Neural cell (in vitro differentiated cells): ENCODE data around the gene R3HDM4. TPM values are rescaled to one million over a fixed set of nuclear protein-coding genes. Genes with fewer than 3 reads are reported as not detected.

ENCODE experiments used
- H2AFZ ChIP-seq: fragments of 200-600, 300-800 bp; sonication (generic), shearing (Covaris generic); 2 replicates; pipeline ENCODE4 v1.6.0; 2014; ENCODE audit warnings: low read depth, mild to moderate bottlenecking, antibody characterized with exemption, low read length, moderate library complexity
- H3F3A ChIP-seq: fragments of 200-600 bp; shearing (Covaris generic); 2 replicates; pipeline ENCODE4 v1.6.1; 2016; ENCODE audit warnings: mild to moderate bottlenecking, moderate library complexity, mixed read lengths, antibody characterized with exemption, low read length; ENCODE audit not compliant: insufficient read depth, poor library complexity, severe bottlenecking
- H3K27ac ChIP-seq: fragments of 200-600, 300-800 bp; sonication (generic), shearing (Covaris generic); 2 replicates; pipeline ENCODE4 v1.5.1; 2014; ENCODE audit warnings: mild to moderate bottlenecking, low read length, moderate library complexity
- H3K27me3 ChIP-seq: fragments of 300-800, 200-600 bp; sonication (generic), shearing (Covaris generic); 2 replicates; pipeline ENCODE4 v1.6.0; 2014; ENCODE audit warnings: mild to moderate bottlenecking, low read depth, low read length, moderate library complexity; ENCODE audit not compliant: insufficient read depth
- H3K36me3 ChIP-seq: fragments of 300-800, 200-600 bp; sonication (generic), shearing (Covaris generic); 2 replicates; pipeline ENCODE4 v1.5.1; 2014; ENCODE audit warnings: mild to moderate bottlenecking, antibody characterized with exemption, low read length, moderate library complexity; ENCODE audit not compliant: insufficient read depth
- H3K4me2 ChIP-seq: fragments of 300-800, 200-600 bp; sonication (generic), shearing (Covaris generic); 2 replicates; pipeline ENCODE4 v1.6.0; 2014; ENCODE audit warnings: mild to moderate bottlenecking, low read length
- H3K4me3 ChIP-seq: fragments of 300-800, 200-600 bp; sonication (generic), shearing (Covaris generic); 2 replicates; pipeline ENCODE4 v1.5.1; 2014; ENCODE audit warnings: mild to moderate bottlenecking, low read length, moderate library complexity
- H3K79me2 ChIP-seq: fragments of 200-600 bp; shearing (Covaris generic); replicated peaks from 2 replicates; pipeline ENCODE4 v1.6.0; 2014; ENCODE audit warnings: mild to moderate bottlenecking, low read length, moderate library complexity; ENCODE audit not compliant: insufficient read depth
- H3K9ac ChIP-seq: fragments of 300-800, 200-600 bp; sonication (generic), shearing (Covaris generic); 2 replicates; pipeline ENCODE4 v1.6.1; 2016; ENCODE audit warnings: mild to moderate bottlenecking, low read length, mixed read lengths
- H3K9me2 ChIP-seq: fragments of 200-600 bp; shearing (Covaris generic); 2 replicates; pipeline ENCODE4 v1.6.1; 2016; ENCODE audit warnings: mild to moderate bottlenecking, low read length, mixed read lengths; ENCODE audit not compliant: insufficient read depth
- H3K9me3 ChIP-seq: fragments of 200-600, 300-800 bp; sonication (generic), shearing (Covaris generic); 2 replicates; pipeline ENCODE4 v1.6.1; 2016; ENCODE audit warnings: mild to moderate bottlenecking, mixed run types, low read length, moderate library complexity, mixed read lengths
- H4K20me1 ChIP-seq: fragments of 200-600 bp; shearing (Covaris generic); 2 replicates; pipeline ENCODE4 v1.6.1; 2016; ENCODE audit warnings: mild to moderate bottlenecking, mixed run types; ENCODE audit not compliant: insufficient read depth
- EP300 ChIP-seq: fragments of 450-650 bp; conservative IDR thresholded peaks from 2 replicates; pipeline ENCODE4 v1.6.1; 2014; ENCODE audit warnings: antibody characterized with exemption, mild to moderate bottlenecking, moderate library complexity; ENCODE audit not compliant: poor library complexity, severe bottlenecking
- EZH2 ChIP-seq: fragments of 200-600, 300-800 bp; shearing (Covaris generic), sonication (generic); IDR thresholded peaks from 2 replicates; pipeline ENCODE4 v1.6.1; 2014; ENCODE audit warnings: antibody characterized with exemption, low read length, borderline replicate concordance, mild to moderate bottlenecking; ENCODE audit not compliant: insufficient read depth, poor library complexity, severe bottlenecking
- MXI1 ChIP-seq: fragments of 450-650 bp; conservative IDR thresholded peaks from 2 replicates; pipeline ENCODE4 v1.6.1; 2014; ENCODE audit warnings: antibody characterized with exemption, mild to moderate bottlenecking; ENCODE audit not compliant: poor library complexity, severe bottlenecking
- POLR2AphosphoS5 ChIP-seq: IDR thresholded peaks from 2 replicates; pipeline ENCODE4 v1.6.1; 2012
- RAD21 ChIP-seq: fragments of 450-650 bp; conservative IDR thresholded peaks from 2 replicates; pipeline ENCODE4 v1.6.1; 2014; ENCODE audit warnings: antibody characterized with exemption, mild to moderate bottlenecking, moderate library complexity
- SMC3 ChIP-seq: fragments of 450-650 bp; conservative IDR thresholded peaks from 2 replicates; pipeline ENCODE4 v1.6.1; 2014; ENCODE audit warnings: antibody characterized with exemption, mild to moderate bottlenecking, moderate library complexity; ENCODE audit not compliant: poor library complexity
- TAF1 ChIP-seq: IDR thresholded peaks from 2 replicates; pipeline ENCODE4 v1.6.1; 2012; ENCODE audit warnings: low read depth
- polyA plus RNA-seq: library from polyadenylated mRNA; depleted of rRNA; stranded (reverse); fragments of >200 nt; gene quantifications from 2 replicates; pipeline ENCODE4 v1.2.3, GENCODE V29; 2014
- TF ChIP-seq, protein P1 (sequence below): IDR thresholded peaks from 2 replicates; pipeline ENCODE4 v1.6.1; 2012; ENCODE audit warnings: borderline replicate concordance
- TF ChIP-seq, protein P2 (sequence below): fragments of 450-650 bp; IDR thresholded peaks from 2 replicates; pipeline ENCODE4 v1.5.1; 2014; ENCODE audit warnings: antibody characterized with exemption, mild to moderate bottlenecking, moderate library complexity; ENCODE audit not compliant: poor library complexity, severe bottlenecking

Gene R3HDM4
- polyA plus RNA-seq, 1 donor from 2014 or later: 51.2 TPM

DNA sequence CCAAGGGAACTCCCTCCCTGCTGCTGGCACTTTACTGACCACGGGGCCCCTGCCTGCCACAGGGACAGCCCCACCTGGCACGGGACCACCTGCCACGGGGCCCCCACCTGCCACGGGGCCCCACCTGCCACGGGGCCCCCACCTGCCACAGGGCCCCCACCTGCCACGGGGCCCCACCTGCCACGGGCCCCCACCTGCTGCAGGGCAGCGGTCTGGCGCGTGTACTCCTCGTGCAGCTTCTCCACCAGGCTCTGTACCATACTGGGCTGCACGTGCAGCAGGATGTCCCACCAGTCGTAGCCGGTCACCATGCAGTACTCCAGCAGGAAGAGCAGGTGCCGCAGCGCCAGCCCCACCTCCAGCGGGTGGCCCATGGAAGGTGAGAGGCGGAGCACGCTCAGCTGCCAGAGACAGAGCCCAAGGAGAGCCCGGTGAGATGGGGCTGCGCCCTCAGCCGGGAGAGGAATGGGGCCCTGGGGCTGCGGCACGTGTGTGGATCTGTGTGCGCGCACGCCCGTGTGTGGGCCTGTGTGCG is 36.2 kb downstream of the R3HDM4 start:
- H3K9me3 ChIP-seq: no peaks in the 10 kb centered on the region
- H2AFZ ChIP-seq: no peak overlapping the region
- no peak overlapping the region for H3K9ac ChIP-seq
- no peaks in the 10 kb centered on the region for H3K79me2 ChIP-seq
- H3K27me3 ChIP-seq: no peaks in the 10 kb centered on the region
- H4K20me1 ChIP-seq: no peaks in the 10 kb centered on the region
- peaks cover 5% of the 10 kb centered on the region for H3K36me3 ChIP-seq
- no peak overlapping the region for H3K4me2 ChIP-seq
- no peaks in the 10 kb centered on the region for H3F3A ChIP-seq
- no peak overlapping the region for H3K4me3 ChIP-seq
- TF ChIP-seq RAD21 (no peak), TAF1 (no peak), EZH2 (no peak), EP300 (no peak), POLR2AphosphoS5 (no peak), SMC3 (no peak), MXI1 (no peak)
- TF ChIP-seq, protein P1, sequence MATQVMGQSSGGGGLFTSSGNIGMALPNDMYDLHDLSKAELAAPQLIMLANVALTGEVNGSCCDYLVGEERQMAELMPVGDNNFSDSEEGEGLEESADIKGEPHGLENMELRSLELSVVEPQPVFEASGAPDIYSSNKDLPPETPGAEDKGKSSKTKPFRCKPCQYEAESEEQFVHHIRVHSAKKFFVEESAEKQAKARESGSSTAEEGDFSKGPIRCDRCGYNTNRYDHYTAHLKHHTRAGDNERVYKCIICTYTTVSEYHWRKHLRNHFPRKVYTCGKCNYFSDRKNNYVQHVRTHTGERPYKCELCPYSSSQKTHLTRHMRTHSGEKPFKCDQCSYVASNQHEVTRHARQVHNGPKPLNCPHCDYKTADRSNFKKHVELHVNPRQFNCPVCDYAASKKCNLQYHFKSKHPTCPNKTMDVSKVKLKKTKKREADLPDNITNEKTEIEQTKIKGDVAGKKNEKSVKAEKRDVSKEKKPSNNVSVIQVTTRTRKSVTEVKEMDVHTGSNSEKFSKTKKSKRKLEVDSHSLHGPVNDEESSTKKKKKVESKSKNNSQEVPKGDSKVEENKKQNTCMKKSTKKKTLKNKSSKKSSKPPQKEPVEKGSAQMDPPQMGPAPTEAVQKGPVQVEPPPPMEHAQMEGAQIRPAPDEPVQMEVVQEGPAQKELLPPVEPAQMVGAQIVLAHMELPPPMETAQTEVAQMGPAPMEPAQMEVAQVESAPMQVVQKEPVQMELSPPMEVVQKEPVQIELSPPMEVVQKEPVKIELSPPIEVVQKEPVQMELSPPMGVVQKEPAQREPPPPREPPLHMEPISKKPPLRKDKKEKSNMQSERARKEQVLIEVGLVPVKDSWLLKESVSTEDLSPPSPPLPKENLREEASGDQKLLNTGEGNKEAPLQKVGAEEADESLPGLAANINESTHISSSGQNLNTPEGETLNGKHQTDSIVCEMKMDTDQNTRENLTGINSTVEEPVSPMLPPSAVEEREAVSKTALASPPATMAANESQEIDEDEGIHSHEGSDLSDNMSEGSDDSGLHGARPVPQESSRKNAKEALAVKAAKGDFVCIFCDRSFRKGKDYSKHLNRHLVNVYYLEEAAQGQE: no peak
- TF ChIP-seq, protein P2, sequence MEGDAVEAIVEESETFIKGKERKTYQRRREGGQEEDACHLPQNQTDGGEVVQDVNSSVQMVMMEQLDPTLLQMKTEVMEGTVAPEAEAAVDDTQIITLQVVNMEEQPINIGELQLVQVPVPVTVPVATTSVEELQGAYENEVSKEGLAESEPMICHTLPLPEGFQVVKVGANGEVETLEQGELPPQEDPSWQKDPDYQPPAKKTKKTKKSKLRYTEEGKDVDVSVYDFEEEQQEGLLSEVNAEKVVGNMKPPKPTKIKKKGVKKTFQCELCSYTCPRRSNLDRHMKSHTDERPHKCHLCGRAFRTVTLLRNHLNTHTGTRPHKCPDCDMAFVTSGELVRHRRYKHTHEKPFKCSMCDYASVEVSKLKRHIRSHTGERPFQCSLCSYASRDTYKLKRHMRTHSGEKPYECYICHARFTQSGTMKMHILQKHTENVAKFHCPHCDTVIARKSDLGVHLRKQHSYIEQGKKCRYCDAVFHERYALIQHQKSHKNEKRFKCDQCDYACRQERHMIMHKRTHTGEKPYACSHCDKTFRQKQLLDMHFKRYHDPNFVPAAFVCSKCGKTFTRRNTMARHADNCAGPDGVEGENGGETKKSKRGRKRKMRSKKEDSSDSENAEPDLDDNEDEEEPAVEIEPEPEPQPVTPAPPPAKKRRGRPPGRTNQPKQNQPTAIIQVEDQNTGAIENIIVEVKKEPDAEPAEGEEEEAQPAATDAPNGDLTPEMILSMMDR: no peak
- H3K27ac ChIP-seq: no peak overlapping the region
- H3K9me2 ChIP-seq: no peaks in the 10 kb centered on the region

DNA sequence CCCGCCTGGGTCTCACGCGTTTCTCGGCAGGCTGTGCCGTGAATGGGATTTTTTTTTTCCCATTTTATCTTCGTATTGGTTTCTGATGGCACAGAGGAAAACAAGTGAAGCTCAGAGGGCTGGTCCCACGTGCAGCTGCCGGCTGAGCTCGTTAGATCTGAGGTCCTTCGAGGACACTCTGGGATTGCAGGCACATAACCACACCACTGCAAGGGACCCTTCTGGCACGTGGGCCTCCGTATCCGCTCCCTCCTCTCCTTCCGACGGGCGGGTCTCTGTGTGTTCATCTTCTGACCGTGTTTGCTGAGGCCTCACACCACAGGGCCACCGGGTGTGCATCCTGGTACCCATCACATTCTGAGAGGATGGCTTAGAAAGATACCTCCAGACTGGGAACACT is 36.9 kb downstream of the R3HDM4 start:
- H3K4me2 ChIP-seq: no peak overlapping the region
- no peak overlapping the region for H2AFZ ChIP-seq
- TF ChIP-seq, protein P1: no peak
- TF ChIP-seq MXI1: no peak
- TF ChIP-seq, protein P2: no peak
- no peak for TF ChIP-seq RAD21
- TF ChIP-seq POLR2AphosphoS5: no peak
- no peak for TF ChIP-seq TAF1
- TF ChIP-seq EZH2: no peak
- no peak for TF ChIP-seq EP300
- TF ChIP-seq SMC3: no peak
- H3F3A ChIP-seq: no peaks in the 10 kb centered on the region
- no peaks in the 10 kb centered on the region for H3K9me2 ChIP-seq
- H3K9ac ChIP-seq: no peak overlapping the region
- no peaks in the 10 kb centered on the region for H3K27me3 ChIP-seq
- no peaks in the 10 kb centered on the region for H4K20me1 ChIP-seq
- H3K27ac ChIP-seq: no peak overlapping the region
- no peak overlapping the region for H3K4me3 ChIP-seq
- H3K9me3 ChIP-seq: no peaks in the 10 kb centered on the region
- no peaks in the 10 kb centered on the region for H3K79me2 ChIP-seq
- H3K36me3 ChIP-seq: peaks cover 2% of the 10 kb centered on the region
